Effector memory CD8-positive, alpha-beta T cell (primary cell): ENCODE results near the gene TMEM141.
"Not testable (repeated sequence)": the region's sequence is repeated elsewhere in the genome, so short reads cannot be mapped to it uniquely, and the experiment has no call there.

Experiments
- ATAC-seq: fragments of 150-1000 bp; cut with Tn5 transposase; replicated peaks from 2 replicates; pipeline ENCODE4 v1.10.0; 2021; ENCODE audit warnings: mild to moderate bottlenecking, moderate library complexity
- DNase-seq, 3 experiments: peaks; one replicate each; pipeline ENCODE4 v3.0.0; 2021
- H3K27ac Mint-ChIP-seq, 2 donors: one replicate each; pipeline ENCODE4 v1.8.0; 2022; ENCODE audit warnings: mild to moderate bottlenecking in 2 of 2, mixed read lengths in 2 of 2, moderate library complexity in 2 of 2
- H3K27me3 Mint-ChIP-seq, 2 donors: one replicate each; pipeline ENCODE4 v1.8.0; 2022; ENCODE audit warnings: mixed read lengths in 2 of 2
- H3K36me3 Mint-ChIP-seq: one replicate; pipeline ENCODE4 v1.8.0; 2022; ENCODE audit warnings: mild to moderate bottlenecking, moderate library complexity, mixed read lengths; ENCODE audit not compliant: insufficient read depth
- H3K4me1 Mint-ChIP-seq, 2 donors: one replicate each; pipeline ENCODE4 v1.8.0; 2022; ENCODE audit warnings: low read depth in 2 of 2, mixed read lengths in 2 of 2
- H3K4me3 Mint-ChIP-seq, 2 donors: one replicate each; pipeline ENCODE4 v1.8.0; 2022; ENCODE audit warnings: mild to moderate bottlenecking in 2 of 2, mixed read lengths in 2 of 2, moderate library complexity in 2 of 2
- H3K9me3 Mint-ChIP-seq, 2 donors: one replicate each; pipeline ENCODE4 v1.8.0; 2022; ENCODE audit warnings: mixed read lengths in 2 of 2

TMEM141 gene

DNA sequence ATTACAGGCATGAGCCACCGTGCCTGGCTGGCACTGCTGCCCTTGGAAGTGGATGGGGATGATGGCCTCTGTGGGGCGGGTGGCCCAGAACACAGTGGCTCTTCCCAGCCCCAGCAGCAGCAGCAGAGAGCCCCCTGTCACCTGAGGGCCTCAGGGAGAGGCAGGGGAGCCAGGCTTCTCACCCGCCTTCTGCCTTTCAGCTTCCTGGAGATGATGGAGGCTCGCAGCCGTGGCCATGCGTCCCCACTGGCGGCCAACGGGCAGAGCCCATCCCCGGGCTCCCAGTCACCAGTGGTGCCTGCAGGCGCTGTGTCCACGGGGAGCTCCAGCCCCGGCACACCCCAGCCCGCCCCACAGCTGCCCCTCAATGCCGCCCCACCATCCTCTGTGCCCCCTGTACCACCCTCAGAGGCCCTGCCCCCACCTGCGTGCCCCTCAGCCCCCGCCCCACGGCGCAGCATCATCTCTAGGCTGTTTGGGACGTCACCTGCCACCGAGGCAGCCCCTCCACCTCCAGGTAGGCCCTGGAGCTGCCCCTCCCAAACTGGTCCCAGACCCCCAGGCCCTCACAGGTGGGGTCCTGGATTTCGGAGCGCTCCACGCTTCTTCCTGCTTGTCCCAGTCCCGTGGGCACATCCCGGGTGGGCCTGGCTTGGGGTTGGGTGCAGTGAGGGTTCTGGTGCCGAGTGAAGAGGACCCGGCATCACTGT is 46.2 kb downstream of the TMEM141 start:
- H3K9me3 Mint-ChIP-seq = no peaks in the 10 kb centered on the region
- ATAC-seq = no peak

DNA sequence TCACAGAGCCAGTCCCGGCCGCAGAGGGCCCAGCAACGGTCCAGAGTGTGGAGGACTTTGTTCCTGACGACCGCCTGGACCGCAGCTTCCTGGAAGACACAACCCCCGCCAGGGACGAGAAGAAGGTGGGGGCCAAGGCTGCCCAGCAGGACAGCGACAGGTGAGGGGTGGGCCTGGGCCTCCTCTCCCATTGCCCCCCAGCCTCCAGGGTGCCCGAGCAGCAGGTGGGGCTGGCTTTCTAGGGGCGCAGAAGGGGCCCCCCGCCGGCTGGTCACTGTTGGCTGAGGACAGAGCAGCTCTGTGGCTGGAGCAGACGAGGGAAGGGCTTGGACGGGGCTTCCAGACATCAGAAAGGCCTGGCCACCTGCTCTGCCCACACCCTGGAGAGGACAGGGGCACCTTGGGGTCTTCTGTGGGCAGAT is 46.7 kb downstream of the TMEM141 start:
- H3K27ac Mint-ChIP-seq, ATAC-seq, DNase-seq, H3K4me3 Mint-ChIP-seq, H3K27me3 Mint-ChIP-seq, H3K9me3 Mint-ChIP-seq: not testable (repeated sequence)
- H3K4me1 Mint-ChIP-seq = peaks cover 11 to 12% of the 10 kb centered on the region in 2 donors
- peaks cover 26% of the 10 kb centered on the region for H3K36me3 Mint-ChIP-seq

More for the DNA sequence above, 46.2 kb downstream of the TMEM141 start:
- Mint-ChIP-seq H3K36me3 (peaks cover 23% of the 10 kb centered on the region), H3K4me3 (no peak overlapping the region), H3K4me1 (peaks cover 9% of the 10 kb centered on the region in 2 donors), H3K27ac (no peak overlapping the region), H3K27me3 (no peaks in the 10 kb centered on the region)
- DNase-seq = no peak

DNA sequence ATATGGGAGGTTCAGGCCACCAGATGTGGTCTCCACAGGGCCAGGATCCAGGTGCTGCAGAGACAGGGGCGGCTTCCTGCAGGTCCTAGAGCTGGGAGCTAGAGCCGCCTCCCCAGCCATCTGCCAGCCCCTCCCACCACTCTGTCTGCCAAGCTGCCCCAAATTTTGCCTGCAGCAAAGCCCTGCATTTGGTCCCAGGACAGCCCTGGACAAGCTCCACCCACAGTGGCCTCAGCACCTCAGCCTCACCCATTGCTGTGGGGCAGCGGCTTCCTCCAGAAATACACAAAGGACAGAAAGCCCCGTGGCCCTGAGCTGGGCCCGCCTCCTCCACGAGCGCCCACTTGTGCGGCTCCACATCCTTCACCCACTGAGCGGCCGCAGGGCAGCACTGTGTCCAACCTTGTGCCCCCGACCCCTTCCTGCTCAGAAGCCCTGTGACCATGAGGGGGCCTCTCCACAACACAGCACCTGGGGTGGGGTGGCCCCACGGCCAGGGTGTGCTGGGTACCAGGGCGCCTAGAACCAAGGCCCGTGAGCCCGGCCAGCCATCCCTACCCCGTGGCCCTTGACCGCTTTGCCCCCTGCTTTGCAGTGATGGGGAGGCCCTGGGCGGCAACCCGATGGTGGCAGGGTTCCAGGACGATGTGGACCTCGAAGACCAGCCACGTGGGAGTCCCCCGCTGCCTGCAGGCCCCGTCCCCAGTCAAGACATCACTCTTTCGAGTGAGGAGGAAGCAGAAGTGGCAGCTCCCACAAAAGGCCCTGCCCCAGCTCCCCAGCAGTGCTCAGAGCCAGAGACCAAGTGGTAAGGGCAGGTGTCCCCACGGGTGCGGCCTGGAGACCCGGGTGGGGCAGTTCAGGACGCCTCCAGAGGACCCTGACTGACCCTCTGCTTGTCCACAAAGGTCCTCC is 47.4 kb downstream of the TMEM141 start:
- peaks cover 11 to 12% of the 10 kb centered on the region in 2 donors for H3K4me1 Mint-ChIP-seq
- no peaks in the 10 kb centered on the region for H3K9me3 Mint-ChIP-seq
- H3K4me3 Mint-ChIP-seq = no peak overlapping the region
- H3K27ac Mint-ChIP-seq = no peak overlapping the region
- DNase-seq (no peak), ATAC-seq (no peak)
- peaks cover 30% of the 10 kb centered on the region for H3K36me3 Mint-ChIP-seq
- H3K27me3 Mint-ChIP-seq = no peaks in the 10 kb centered on the region

DNA sequence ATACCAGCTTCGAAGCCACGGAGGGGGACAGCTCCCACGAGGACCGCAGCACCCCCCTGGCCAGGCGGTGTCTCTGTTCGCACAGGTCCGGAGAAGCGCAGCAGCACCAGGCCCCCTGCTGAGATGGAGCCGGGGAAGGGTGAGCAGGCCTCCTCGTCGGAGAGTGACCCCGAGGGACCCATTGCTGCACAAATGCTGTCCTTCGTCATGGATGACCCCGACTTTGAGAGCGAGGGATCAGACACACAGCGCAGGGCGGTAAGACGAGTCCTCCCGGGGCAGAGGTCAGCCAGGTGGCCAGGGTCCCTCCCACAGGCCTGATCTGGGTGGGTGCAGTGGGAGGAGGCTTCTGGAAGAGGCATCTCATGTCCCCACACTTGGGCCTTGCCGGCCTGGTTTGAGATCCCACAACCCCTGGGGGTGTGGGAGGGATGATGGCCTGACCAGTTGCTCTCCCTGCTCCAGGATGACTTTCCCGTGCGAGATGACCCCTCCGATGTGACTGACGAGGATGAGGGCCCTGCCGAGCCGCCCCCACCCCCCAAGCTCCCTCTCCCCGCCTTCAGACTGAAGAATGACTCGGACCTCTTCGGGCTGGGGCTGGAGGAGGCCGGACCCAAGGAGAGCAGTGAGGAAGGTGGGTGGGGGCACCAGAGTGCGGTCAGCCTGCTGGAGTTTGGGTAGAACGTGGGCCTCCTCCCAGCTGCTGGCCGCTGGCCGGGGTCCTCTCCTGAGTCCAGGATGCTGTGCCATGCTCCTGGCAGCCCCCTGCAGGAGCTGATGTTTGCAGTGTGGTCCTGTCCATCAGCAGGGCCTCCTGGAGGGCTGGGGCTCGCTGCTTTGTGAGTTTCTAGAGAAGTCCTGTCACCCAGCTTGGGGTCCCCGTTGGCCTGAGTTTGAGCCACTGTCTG is 48.3 kb downstream of the TMEM141 start:
- Mint-ChIP-seq H3K27ac (no peak overlapping the region), H3K9me3 (no peaks in the 10 kb centered on the region), H3K36me3 (peaks cover 35% of the 10 kb centered on the region), H3K4me3 (no peak overlapping the region), H3K27me3 (no peaks in the 10 kb centered on the region), H3K4me1 (peaks cover 11 to 12% of the 10 kb centered on the region in 2 donors)
- ATAC-seq = no peak
- no peak for DNase-seq

GRCh38 chr9:136840140-136840876 is 49.2 kb downstream of the TMEM141 start:
- Mint-ChIP-seq H3K36me3 (peaks cover 31% of the 10 kb centered on the region), H3K27ac (no peak overlapping the region), H3K27me3 (no peaks in the 10 kb centered on the region), H3K4me1 (peaks cover 11 to 12% of the 10 kb centered on the region in 2 donors), H3K9me3 (no peaks in the 10 kb centered on the region), H3K4me3 (no peak overlapping the region)
- ATAC-seq (no peak), DNase-seq (no peak)

- H3K4me3 Mint-ChIP-seq = peak overlapping the region in 1 of 2 donors; percentile 92
- no peaks in the 10 kb centered on the region for H3K9me3 Mint-ChIP-seq
- peak overlapping the region in 1 of 2 donors; percentile 88 for H3K27ac Mint-ChIP-seq
- no peak for ATAC-seq
- H3K27me3 Mint-ChIP-seq = no peaks in the 10 kb centered on the region
- peaks cover 11 to 12% of the 10 kb centered on the region in 2 donors for H3K4me1 Mint-ChIP-seq
- DNase-seq = no peak
- H3K36me3 Mint-ChIP-seq = peaks cover 31% of the 10 kb centered on the region
Observed at GRCh38 chr9:136840877-136841645, 49.9 kb downstream of the TMEM141 start.

DNA sequence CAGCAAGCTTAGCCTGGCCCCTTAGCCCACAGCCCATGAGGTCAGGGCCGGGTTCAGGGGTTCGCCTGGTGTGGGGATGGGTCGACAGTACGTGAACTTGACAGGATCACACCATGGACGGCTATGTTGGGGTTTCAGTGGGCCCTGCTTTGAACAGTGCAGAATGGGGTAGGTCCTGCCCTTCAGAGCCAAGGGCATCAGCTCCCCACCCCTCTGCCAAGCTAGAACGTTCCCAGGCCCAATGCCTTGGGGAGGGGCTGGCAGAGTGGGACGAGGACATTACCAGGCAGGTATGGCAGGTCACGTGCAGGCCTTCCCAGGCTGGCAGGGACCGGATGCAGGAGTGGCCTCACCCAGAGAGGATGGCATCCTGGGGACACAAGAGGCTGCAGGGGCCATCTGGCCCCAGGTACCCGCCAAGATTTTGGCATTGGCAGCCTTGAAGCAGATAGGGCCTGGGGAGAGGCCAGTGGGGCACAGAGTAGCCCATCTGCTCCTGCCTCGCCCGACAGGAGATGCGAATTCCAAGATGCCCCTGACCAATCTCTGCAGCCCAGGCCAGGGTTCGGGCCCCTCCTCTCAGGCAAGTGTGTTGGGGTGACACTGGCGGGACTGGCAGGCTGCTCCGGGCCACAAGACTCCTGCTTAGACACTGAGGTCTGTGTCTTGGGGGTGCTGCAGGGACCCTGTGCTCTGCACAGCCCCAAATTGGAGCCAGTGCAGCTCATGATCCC is 50.7 kb downstream of the TMEM141 start:
- peak overlapping the region; percentile 91 to 92 for H3K4me3 Mint-ChIP-seq
- not testable (repeated sequence) for H3K9me3 Mint-ChIP-seq, DNase-seq, ATAC-seq, H3K27me3 Mint-ChIP-seq
- peak overlapping the region; percentile 79 to 88 for H3K27ac Mint-ChIP-seq
- H3K36me3 Mint-ChIP-seq = peaks cover 38% of the 10 kb centered on the region
- H3K4me1 Mint-ChIP-seq = peaks cover 12 to 13% of the 10 kb centered on the region in 2 donors

DNA sequence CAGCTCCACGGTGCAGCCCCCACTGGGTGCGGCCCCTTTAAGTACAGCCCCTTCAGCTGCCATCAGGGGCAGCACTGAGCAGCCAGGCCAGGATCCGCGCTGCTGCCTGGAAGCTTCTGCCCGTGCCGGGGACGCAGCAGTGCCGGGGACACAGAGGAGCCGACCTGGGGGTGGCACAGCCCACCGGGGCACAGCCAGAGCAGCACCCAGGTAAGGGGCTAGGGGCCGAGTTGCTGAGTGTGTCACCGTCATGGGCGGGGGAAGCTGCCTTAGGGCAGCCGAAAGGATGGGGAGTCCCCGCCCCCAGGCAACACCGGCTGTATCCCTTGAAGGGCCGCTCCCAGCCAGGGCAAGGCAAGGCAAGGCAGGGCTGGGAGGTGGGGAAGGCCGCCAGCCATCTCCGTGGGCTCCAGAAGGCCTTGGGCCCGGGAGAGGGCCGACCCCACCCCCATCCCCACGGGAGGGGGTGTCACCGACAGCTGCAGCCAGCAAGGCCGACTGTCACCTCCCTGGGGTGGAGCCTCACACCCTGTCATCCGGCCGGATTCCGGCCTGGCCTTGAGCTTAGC is 51.3 kb downstream of the TMEM141 start, which contains the start of gene AJM1:
Gene AJM1 (plus strand): TSS at position 99 of the 569 bp plus-strand sequence. CDS start 1,937 bp downstream, outside the sequence.
- Mint-ChIP-seq H3K4me1 (peaks cover 13% of the 10 kb centered on the region in 2 donors), H3K36me3 (peaks cover 44% of the 10 kb centered on the region), H3K4me3 (peak within 1 kb of the TSS; percentile 91 to 92), H3K27ac (peak within 1 kb of the TSS; percentile 79 to 88)
- H3K27me3 Mint-ChIP-seq, H3K9me3 Mint-ChIP-seq: not testable (repeated sequence)
- ATAC-seq (peak; percentile 90), DNase-seq (peak; percentile 80 to 86 (median 81))
